Measurements from ENCODE around the gene BMP6. TPM values are rescaled to one million over a fixed set of nuclear protein-coding genes. Genes with fewer than 3 reads are reported as not detected.

BMP6 gene
- total RNA-seq, 3 donors from 2014 or later, result 3.5 to 11.1 (median 6.2) TPM

DNA sequence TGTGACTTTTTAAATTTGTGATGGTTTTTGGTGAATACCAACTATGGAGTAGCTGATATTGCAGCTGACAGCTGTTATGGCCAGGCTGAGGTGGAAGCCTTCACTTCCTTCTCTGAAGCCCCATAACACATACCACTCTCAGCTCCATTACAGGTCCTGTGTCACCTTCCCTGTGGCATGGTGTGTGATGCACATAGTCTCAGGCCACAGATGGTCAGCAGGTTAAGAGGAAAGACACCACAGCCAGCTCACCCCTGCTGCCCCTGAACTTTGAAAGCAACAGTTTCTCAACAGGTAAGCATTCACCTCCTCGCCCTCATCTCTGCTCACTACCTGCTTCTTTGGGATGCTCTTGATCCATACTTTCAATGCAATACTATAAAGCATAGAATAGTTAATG lies 177.0 kb downstream of the BMP6 start:
- no peaks in the 10 kb centered on the region for H3K36me3 ChIP-seq

DNA sequence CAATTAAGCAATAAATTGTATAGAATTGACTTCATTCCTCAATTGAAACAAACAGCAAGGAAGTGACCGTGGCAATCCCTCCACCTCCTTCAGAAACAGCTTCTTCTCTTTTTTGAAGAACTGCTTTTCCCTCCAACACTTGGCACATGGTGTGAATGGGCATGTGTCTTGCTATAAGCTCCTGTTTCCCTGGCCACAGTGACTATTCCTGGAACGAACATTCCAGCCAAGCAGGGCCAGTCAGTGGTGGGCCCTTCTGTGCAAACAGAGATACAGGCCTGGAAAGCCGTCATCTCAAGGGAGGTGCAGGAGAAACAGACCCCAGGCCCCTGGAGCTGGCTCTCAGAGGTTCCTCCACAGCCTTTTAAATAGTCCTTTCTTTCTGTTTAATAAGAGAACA lies 177.8 kb downstream of the BMP6 start:
- H3K9me3 ChIP-seq, result no peaks in the 10 kb centered on the region
- no peaks in the 10 kb centered on the region for H3K27me3 ChIP-seq
- intact Hi-C loops (cut with DNase I; ENCODE audit: low total_unique reads), result no loop called here
- TF ChIP-seq POLR2A (IDR thresholded peaks at IDR 0.05) (no peak), POLR2AphosphoS5 (IDR thresholded peaks at IDR 0.05) (no peak)
- TF ChIP-seq, protein P1, sequence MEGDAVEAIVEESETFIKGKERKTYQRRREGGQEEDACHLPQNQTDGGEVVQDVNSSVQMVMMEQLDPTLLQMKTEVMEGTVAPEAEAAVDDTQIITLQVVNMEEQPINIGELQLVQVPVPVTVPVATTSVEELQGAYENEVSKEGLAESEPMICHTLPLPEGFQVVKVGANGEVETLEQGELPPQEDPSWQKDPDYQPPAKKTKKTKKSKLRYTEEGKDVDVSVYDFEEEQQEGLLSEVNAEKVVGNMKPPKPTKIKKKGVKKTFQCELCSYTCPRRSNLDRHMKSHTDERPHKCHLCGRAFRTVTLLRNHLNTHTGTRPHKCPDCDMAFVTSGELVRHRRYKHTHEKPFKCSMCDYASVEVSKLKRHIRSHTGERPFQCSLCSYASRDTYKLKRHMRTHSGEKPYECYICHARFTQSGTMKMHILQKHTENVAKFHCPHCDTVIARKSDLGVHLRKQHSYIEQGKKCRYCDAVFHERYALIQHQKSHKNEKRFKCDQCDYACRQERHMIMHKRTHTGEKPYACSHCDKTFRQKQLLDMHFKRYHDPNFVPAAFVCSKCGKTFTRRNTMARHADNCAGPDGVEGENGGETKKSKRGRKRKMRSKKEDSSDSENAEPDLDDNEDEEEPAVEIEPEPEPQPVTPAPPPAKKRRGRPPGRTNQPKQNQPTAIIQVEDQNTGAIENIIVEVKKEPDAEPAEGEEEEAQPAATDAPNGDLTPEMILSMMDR (IDR thresholded peaks at IDR 0.05), result no peak
- H3K4me3 ChIP-seq, result no peak overlapping the region
- no peaks in the 10 kb centered on the region for H3K36me3 ChIP-seq
- DNase-seq (ENCODE audit: low spot score in 2 of 2), result no peak
- H3K4me1 ChIP-seq, result no peaks in the 10 kb centered on the region
- no peak overlapping the region for H3K27ac ChIP-seq

More for the DNA sequence above, 177.0 kb downstream of the BMP6 start:
- no peaks in the 10 kb centered on the region for H3K4me1 ChIP-seq
- H3K27me3 ChIP-seq, result no peaks in the 10 kb centered on the region
- intact Hi-C loops (cut with DNase I; ENCODE audit: low total_unique reads), result no loop called here
- H3K9me3 ChIP-seq, result no peaks in the 10 kb centered on the region
- TF ChIP-seq, protein P1 (IDR thresholded peaks at IDR 0.05), result no peak
- TF ChIP-seq POLR2AphosphoS5 (IDR thresholded peaks at IDR 0.05) (no peak), POLR2A (IDR thresholded peaks at IDR 0.05) (no peak)
- DNase-seq (ENCODE audit: low spot score in 2 of 2), result no peak
- no peak overlapping the region for H3K27ac ChIP-seq
- no peak overlapping the region for H3K4me3 ChIP-seq

DNA sequence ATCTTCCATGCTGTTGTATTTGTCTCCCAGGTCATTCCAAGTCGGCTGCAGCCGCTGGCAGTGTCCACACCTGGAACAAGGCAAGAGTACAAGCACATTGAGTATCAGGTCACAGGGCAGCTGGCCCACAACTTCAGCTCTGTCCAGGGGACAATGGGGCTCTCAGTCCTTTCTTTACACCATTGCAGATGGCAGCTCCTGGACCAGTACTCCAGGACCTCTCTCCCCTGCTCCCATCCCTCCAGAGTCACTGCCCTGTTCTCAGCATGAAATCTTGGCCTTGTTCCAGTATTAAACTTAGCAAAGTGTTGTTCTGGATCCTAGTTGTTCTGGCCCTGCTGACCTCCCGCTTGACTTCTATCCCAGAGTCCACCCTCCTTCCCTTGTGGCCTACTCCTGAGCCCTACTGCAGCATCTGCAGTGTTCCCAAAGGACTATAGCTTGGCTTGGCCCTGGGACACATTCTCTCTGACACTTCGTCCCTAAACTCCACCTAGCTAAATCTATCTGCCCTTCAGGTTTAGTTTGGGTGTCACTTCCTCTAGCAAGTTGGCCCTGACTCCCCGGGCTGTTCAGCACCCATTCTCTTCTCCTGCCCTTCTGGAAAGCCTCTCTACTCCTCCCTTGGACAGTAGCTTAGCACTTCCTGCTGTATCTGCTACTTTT lies 178.9 kb downstream of the BMP6 start:
- Histone ChIP-seq H3K4me3 (no peak overlapping the region), H3K27me3 (no peaks in the 10 kb centered on the region), H3K36me3 (no peaks in the 10 kb centered on the region), H3K27ac (no peak overlapping the region), H3K9me3 (no peaks in the 10 kb centered on the region), H3K4me1 (no peaks in the 10 kb centered on the region)
- TF ChIP-seq, protein P1 (IDR thresholded peaks at IDR 0.05), result no peak
- TF ChIP-seq POLR2A (IDR thresholded peaks at IDR 0.05) (no peak), POLR2AphosphoS5 (IDR thresholded peaks at IDR 0.05) (no peak)
- DNase-seq (ENCODE audit: low spot score in 2 of 2), result no peak
- intact Hi-C loops (cut with DNase I; ENCODE audit: low total_unique reads), result no loop called here

DNA sequence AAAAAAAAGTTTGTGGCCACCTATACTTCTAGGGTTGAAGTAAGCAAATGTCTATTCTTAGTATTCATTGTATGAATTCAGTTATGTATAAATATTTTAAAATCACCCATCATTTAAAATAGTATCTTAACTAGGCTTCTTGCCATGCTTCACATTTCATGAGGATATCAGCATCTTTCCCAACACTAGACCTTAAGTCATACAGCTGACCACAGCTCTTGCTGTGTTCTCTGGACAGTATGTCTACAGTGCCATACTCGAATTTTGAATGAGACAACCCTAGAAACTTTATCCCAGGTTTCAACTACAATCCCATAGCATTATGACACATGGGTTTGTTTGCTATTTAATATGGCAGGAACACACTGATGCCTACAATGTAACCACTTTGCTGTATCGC lies 179.5 kb downstream of the BMP6 start:
- H3K9me3 ChIP-seq, result no peaks in the 10 kb centered on the region
- no peak for DNase-seq (ENCODE audit: low spot score in 2 of 2)
- no peaks in the 10 kb centered on the region for H3K27me3 ChIP-seq
- no peak overlapping the region for H3K27ac ChIP-seq
- intact Hi-C loops (cut with DNase I; ENCODE audit: low total_unique reads), result no loop called here
- no peaks in the 10 kb centered on the region for H3K36me3 ChIP-seq
- no peak overlapping the region for H3K4me3 ChIP-seq
- H3K4me1 ChIP-seq, result no peaks in the 10 kb centered on the region
- no peak for TF ChIP-seq POLR2A (IDR thresholded peaks at IDR 0.05)
- TF ChIP-seq, protein P1 (IDR thresholded peaks at IDR 0.05), result no peak

DNA sequence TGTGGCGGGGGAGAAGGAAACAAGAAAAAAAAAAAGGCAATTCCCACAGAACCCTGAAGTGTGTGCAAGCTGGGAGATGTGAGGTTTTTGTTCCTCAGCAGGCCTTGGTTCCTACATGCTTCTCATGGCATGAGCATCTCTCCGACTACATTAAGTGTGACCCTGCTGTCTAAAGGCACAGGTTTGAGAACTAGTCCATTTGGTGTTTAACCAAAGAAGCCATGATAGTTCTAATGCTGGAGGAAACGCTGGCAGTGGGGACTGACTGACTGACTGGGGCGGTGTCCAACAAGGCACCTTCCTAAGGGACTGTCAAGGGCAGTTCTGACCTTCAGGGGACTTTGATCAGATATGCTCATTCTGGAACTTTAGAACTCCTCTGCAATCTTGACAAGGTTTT lies 180.8 kb downstream of the BMP6 start:
- Histone ChIP-seq H3K4me3 (no peak overlapping the region), H3K27ac (no peak overlapping the region)
- intact Hi-C loops (cut with DNase I; ENCODE audit: low total_unique reads), result no loop called here

More for the DNA sequence above, 180.8 kb downstream of the BMP6 start:
- Histone ChIP-seq H3K9me3 (no peaks in the 10 kb centered on the region), H3K27me3 (no peaks in the 10 kb centered on the region), H3K4me1 (no peaks in the 10 kb centered on the region), H3K36me3 (no peaks in the 10 kb centered on the region)
- no peak for DNase-seq (ENCODE audit: low spot score in 2 of 2)
- TF ChIP-seq, protein P1 (IDR thresholded peaks at IDR 0.05), result no peak
- TF ChIP-seq POLR2AphosphoS5 (IDR thresholded peaks at IDR 0.05) (no peak), POLR2A (IDR thresholded peaks at IDR 0.05) (no peak)

All from breast epithelium (tissue), 4 donors.